Gastroesophageal sphincter (tissue), 4 donors: ENCODE data around the gene FANCI. TPM values are rescaled to one million over a fixed set of nuclear protein-coding genes. Genes with fewer than 3 reads are reported as not detected.

Experiments used
- ATAC-seq: fragments of 150-250 bp; one replicate; pipeline ENCODE4 v1.9.1; 2016; ENCODE audit warnings: mild to moderate bottlenecking, moderate library complexity
- H3K27ac ChIP-seq, 4 donors: fragments of 200-600 bp; sonication (generic) in 3 of 4; 1 replicate in 3 of 4; 2 replicates in 1 of 4; pipeline ENCODE4 v1.5.1; 2016 to 2019
- H3K27me3 ChIP-seq: fragments of 200-600 bp; sonication (generic); one replicate; pipeline ENCODE4 v1.5.1; 2019
- H3K36me3 ChIP-seq, 2 donors: fragments of 200-600 bp; sonication (generic); one replicate each; pipeline ENCODE4 v1.5.1; 2019; ENCODE audit warnings: control low read depth in 1 of 2
- H3K4me1 ChIP-seq, 3 donors: fragments of 200-600 bp; sonication (generic); 1 replicate in 2 of 3; 2 replicates in 1 of 3; pipeline ENCODE4 v1.5.1; 2016 to 2019; ENCODE audit warnings: control low read depth in 2 of 3
- H3K4me3 ChIP-seq, 2 donors: fragments of 200-600 bp; sonication (generic); one replicate each; pipeline ENCODE4 v1.5.1; 2019; ENCODE audit warnings: mild to moderate bottlenecking in 1 of 2, moderate library complexity in 1 of 2
- H3K9me3 ChIP-seq, 3 donors: fragments of 200-600 bp; sonication (generic); one replicate each; pipeline ENCODE4 v1.5.1; 2017 to 2019; ENCODE audit warnings: control low read depth in 2 of 3
- CTCF ChIP-seq, 4 experiments: fragments of 200-600 bp in 2 of 4; fragments of 450-650 bp in 2 of 4; sonication (generic) in 1 of 4; IDR thresholded peaks; one replicate each; pipeline ENCODE4 v1.5.1; 2017 to 2019; ENCODE audit warnings: antibody characterized with exemption in 4 of 4, mild to moderate bottlenecking in 2 of 4, moderate library complexity in 2 of 4
- EP300 ChIP-seq: sonication (generic); formaldehyde crosslinking; IDR thresholded peaks from one replicate; pipeline ENCODE4 v1.6.1; 2017; ENCODE audit warnings: antibody characterized with exemption, mild to moderate bottlenecking
- POLR2A ChIP-seq, 2 donors: fragments of 450-650 bp; IDR thresholded peaks; one replicate each; pipeline ENCODE4 v1.6.1; 2017; ENCODE audit warnings: antibody characterized with exemption in 2 of 2, mild to moderate bottlenecking in 2 of 2, moderate library complexity in 1 of 2
- POLR2AphosphoS5 ChIP-seq: sonication (generic); formaldehyde crosslinking; IDR thresholded peaks from one replicate; pipeline ENCODE4 v1.6.1; 2017; ENCODE audit warnings: antibody characterized with exemption
- WGBS, 2 donors: methylation state at CpG; one replicate each; pipeline ENCODE4 v1.1.5; 2018; ENCODE audit warnings: low coverage in 1 of 2; 5-methylcytosine and 5-hydroxymethylcytosine counted together
- total RNA-seq, 4 donors: library from RNA; depleted of rRNA; stranded (reverse); fragments of >200 nt; gene quantifications; one replicate each; pipeline ENCODE4 v1.1.0, GENCODE V29; 2016

FANCI gene
- total RNA-seq, 4 donors from 2014 or later = 1.9 to 12.5 (median 7.1) TPM

- no peak for ATAC-seq
- peaks cover 0 to 10% (median 4%) of the 10 kb centered on the region in 3 donors for H3K4me1 ChIP-seq
- H3K36me3 ChIP-seq = no peaks in the 10 kb centered on the region
- H3K9me3 ChIP-seq = no peaks in the 10 kb centered on the region
- TF ChIP-seq EP300 (no peak), POLR2A (IDR thresholded peaks at IDR 0.05) (no peak), POLR2AphosphoS5 (no peak), CTCF (IDR thresholded peaks at IDR 0.05) (no peak)
- no peaks in the 10 kb centered on the region for H3K27me3 ChIP-seq
- no peak overlapping the region for H3K27ac ChIP-seq
- H3K4me3 ChIP-seq = no peak overlapping the region
Observed at GRCh38 chr15:89208256-89208655, 35.5 kb upstream of the FANCI start.

- Histone ChIP-seq H3K36me3 (no peaks in the 10 kb centered on the region), H3K27me3 (no peaks in the 10 kb centered on the region), H3K4me1 (peaks cover 0 to 10% (median 4%) of the 10 kb centered on the region in 3 donors), H3K9me3 (no peaks in the 10 kb centered on the region), H3K27ac (no peak overlapping the region), H3K4me3 (no peak overlapping the region)
- WGBS, 2 donors = 77% methylated on average over 1 of the region's 1 CpG; no CpG with 5 or more reads in 1 of the 2 donors
- TF ChIP-seq POLR2A (IDR thresholded peaks at IDR 0.05) (no peak), CTCF (IDR thresholded peaks at IDR 0.05) (no peak), EP300 (no peak), POLR2AphosphoS5 (no peak)
- no peak for ATAC-seq
Observed at GRCh38 chr15:89209057-89209456, 34.7 kb upstream of the FANCI start.

GRCh38 chr15:89211678-89212170 lies 32.1 kb upstream of the FANCI start:
- Histone ChIP-seq H3K4me1 (peaks cover 0 to 8% (median 4%) of the 10 kb centered on the region in 3 donors), H3K27ac (no peak overlapping the region), H3K9me3 (no peaks in the 10 kb centered on the region), H3K27me3 (no peaks in the 10 kb centered on the region), H3K4me3 (no peak overlapping the region), H3K36me3 (no peaks in the 10 kb centered on the region)
- 67 to 100% methylated on average over 2 of the region's 5 CpGs for WGBS, 2 donors
- no peak for TF ChIP-seq POLR2AphosphoS5
- no peak for TF ChIP-seq POLR2A (IDR thresholded peaks at IDR 0.05)
- TF ChIP-seq EP300 = no peak
- TF ChIP-seq CTCF (IDR thresholded peaks at IDR 0.05) = no peak
- ATAC-seq = no peak

- Histone ChIP-seq H3K4me3 (no peak overlapping the region), H3K27ac (no peak overlapping the region), H3K36me3 (no peaks in the 10 kb centered on the region), H3K27me3 (no peaks in the 10 kb centered on the region), H3K9me3 (no peaks in the 10 kb centered on the region), H3K4me1 (no peaks in the 10 kb centered on the region)
- TF ChIP-seq POLR2AphosphoS5 = no peak
- no peak for TF ChIP-seq CTCF (IDR thresholded peaks at IDR 0.05)
- no peak for TF ChIP-seq POLR2A (IDR thresholded peaks at IDR 0.05)
- TF ChIP-seq EP300 = no peak
- 63 to 92% methylated on average over 1 of the region's 2 CpGs for WGBS, 2 donors
- ATAC-seq = no peak
Observed at GRCh38 chr15:89215627-89216026, 28.2 kb upstream of the FANCI start.

- no peaks in the 10 kb centered on the region for H3K36me3 ChIP-seq
- ATAC-seq = no peak
- WGBS, 2 donors = 74 to 100% methylated on average over 3 of the region's 20 CpGs
- no peaks in the 10 kb centered on the region for H3K9me3 ChIP-seq
- no peaks in the 10 kb centered on the region for H3K4me1 ChIP-seq
- H3K27ac ChIP-seq = no peak overlapping the region
- H3K27me3 ChIP-seq = no peaks in the 10 kb centered on the region
- no peak overlapping the region for H3K4me3 ChIP-seq
- no peak for TF ChIP-seq POLR2AphosphoS5
- TF ChIP-seq CTCF (IDR thresholded peaks at IDR 0.05) = no peak
- no peak for TF ChIP-seq POLR2A (IDR thresholded peaks at IDR 0.05)
- no peak for TF ChIP-seq EP300
Observed at GRCh38 chr15:89217031-89217430, 26.7 kb upstream of the FANCI start.
